ENCODE results near the gene TMEM121B.
A peak's percentile ranks its signal among the peaks of the same experiment; 100 is the strongest.

Gene TMEM121B

DNA sequence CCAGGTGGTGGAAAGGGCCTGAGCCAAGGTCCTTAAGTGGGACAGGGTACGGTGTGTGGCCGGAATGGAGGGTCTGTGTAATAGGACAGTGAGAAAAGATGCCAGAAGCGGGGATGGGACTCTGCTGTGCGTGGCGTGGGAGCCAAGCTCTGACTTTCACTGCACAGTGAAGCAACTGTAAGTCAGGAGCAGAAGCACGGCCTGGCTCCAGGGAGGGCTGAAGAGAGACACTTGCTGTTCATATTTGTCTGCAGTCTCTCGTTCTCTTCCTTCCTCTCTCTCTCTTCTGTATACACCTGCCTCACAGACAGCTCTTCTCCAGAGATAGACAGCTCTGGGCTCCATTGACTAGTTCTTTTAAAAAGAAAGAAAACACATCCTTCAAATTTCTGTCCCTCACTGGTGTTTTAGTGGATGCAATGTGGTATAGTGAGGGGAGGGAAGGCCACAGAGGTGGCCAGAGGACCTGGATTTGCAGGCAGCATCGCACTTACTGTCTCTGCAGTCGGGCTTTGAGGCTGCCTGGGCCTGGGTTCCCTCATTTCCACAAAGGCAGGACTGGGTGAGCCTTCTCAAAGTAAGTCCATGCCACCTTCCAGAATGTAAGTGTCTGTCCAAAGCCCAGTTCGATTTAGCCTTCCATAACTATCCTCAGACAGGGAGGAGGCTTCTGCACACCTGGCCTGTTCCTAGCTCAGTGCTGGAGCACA lies 34.2 kb downstream of the TMEM121B start:
- no peak for DNase-seq

DNA sequence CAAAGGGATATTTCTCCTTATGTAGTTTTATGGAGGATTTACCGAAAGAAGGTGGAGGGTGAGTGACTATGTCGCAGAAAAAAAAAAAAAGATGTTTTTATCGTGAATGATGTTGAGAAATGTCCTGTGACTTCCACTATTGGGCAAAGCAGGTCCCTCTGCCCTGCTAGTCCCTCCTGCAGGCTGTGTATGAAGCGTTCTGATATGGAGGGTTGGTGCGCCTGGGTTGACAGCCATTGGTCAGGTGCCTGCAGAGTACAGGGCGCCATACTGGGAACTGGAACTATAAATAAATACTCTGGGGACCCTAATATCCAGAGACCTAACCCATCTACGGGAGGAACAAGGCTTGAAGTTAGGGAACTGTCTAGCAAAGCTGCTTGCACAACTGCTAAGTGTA lies 34.9 kb downstream of the TMEM121B start:
- DNase-seq, result no peak

- no peak for DNase-seq
Observed at GRCh38 chr22:17085277-17086181, 35.6 kb downstream of the TMEM121B start.

DNA sequence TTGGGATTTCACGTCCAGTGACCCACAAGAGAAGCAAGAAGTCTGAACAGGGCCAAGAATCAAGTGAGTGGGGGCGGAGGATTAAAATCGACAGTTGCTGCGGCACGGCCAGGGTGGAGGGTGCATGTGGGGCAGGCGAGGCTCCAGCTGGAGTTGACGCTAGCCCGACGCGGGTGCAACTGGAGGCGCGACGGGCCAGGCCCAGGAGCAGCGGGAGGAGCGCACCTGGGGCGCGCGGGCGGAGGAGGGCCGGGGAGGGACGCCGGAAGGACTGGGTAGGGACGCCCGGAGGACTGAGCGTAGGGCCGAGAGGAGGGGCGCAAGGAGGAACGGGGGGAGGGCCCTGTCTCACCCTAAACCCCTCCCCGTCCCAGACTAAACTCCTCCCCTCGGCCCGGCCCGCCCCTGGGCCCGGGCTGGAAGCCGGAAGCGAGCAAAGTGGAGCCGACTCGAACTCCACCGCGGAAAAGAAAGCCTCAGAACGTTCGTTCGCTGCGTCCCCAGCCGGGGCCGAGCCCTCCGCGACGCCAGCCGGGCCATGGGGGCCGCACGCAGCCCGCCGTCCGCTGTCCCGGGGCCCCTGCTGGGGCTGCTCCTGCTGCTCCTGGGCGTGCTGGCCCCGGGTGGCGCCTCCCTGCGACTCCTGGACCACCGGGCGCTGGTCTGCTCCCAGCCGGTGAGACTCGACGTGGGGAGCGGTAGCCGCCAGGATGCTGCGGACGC lies 36.4 kb downstream of the TMEM121B start, which contains the start of gene IL17RA:
Gene IL17RA (plus strand): TSS at position 447 of the 723 bp plus-strand sequence. CDS start 92 bp downstream, at position 539.
- DNase-seq, result peak; percentile 91

- DNase-seq, result no peak
Observed at GRCh38 chr22:17083811-17084441, 37.2 kb downstream of the TMEM121B start.

DNA sequence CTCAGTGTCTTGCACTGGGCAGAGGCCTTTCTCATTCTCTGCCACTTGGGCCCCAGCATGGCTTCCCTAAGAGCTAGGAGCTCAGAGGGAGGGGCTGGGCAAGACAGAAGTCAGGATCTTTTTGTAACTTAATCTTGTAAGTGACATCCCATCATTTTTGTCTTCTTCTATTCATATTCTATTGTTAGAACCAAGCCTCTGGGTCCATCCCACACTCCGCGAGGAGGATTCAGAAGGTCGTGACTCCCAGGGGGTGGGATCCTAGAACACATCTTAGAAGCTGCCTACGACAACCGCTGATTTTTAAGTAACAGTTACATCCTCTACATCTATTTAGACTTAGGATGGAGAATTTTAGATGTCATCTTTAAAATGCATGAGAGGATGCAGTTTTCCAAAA lies 37.9 kb downstream of the TMEM121B start:
- no peak for DNase-seq

- no peak for DNase-seq
Observed at GRCh38 chr22:17079572-17079971, 41.6 kb downstream of the TMEM121B start.

- DNase-seq, result no peak
Observed at GRCh38 chr22:17077255-17077654, 43.9 kb downstream of the TMEM121B start.

DNA sequence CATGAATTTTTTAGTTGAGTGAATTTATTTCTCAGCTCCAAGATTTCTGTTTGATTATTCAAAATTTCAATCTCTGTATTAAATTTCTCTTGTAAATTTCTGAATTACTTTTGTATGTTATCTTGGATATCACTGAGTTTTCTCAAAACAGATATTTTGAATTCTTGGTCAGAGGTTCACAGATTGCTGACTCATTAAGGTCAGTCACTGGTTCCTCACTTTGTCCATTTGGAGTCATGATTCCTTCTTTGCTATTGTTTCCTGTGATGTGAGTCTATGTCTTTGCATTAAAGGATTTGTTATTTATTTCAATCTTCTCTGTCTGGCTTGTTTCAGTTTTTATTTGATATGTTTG lies 46.5 kb downstream of the TMEM121B start:
- no peak for DNase-seq

DNA sequence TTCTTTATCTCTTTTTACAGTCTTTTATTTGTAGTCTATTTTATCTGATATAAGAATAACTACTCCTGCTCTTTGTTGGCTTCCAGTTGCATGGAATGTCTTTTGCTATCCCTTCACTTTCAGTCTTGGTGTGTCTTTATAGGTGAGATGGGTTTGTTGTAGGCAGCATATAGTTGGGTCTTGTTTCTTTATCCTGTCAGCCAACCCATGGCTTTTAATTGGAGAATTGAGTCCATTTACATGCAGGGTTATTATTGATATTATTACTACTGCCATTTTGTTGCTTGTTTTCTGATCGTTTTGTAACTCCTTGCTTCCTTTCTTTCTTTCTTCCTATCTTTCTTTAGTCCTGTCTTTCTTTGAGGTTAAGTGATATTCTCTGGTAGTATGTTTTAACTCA lies 48.3 kb downstream of the TMEM121B start:
- DNase-seq, result no peak

All from CD4-positive, alpha-beta T cell treated with Interleukin-15 for 1 hour (primary cell).